A673 (cell line): Measurements from ENCODE around the gene GMDS. TPM values are rescaled to one million over a fixed set of nuclear protein-coding genes. Genes with fewer than 3 reads are reported as not detected.

Experiments
- BruUV-seq: library from RNA; stranded (reverse); fragments of 400-500 nt; replicated peaks from 2 replicates; lab custom pipeline; 2021; lab: Mats Ljungman, UMichigan
- CTCF ChIA-PET: fragments of 300-600 bp; sonication (Branson Sonifier 250); formaldehyde crosslinking; loops from one replicate; lab custom pipeline; 2022; ENCODE audit warnings: antibody characterized with exemption; lab: Charles Lee
- POLR2A ChIA-PET: fragments of 300-600 bp; sonication (Branson Sonifier 250); formaldehyde crosslinking; loops from one replicate; lab custom pipeline; 2022; ENCODE audit warnings: antibody characterized with exemption; ENCODE audit not compliant: low non-redundant PET; lab: Charles Lee
- DNase-seq: peaks from one replicate; pipeline ENCODE4 v3.0.0-alpha.2; 2015; ENCODE audit warnings: low spot score
- H3K27ac ChIP-seq: fragments of 200-600 bp; sonication (generic); 2 replicates; pipeline ENCODE4 v1.5.1; 2016; ENCODE audit warnings: mixed run types, low read depth, mild to moderate bottlenecking, mixed read lengths, antibody characterized with exemption, low read length; ENCODE audit not compliant: poor library complexity, severe bottlenecking
- H3K27me3 ChIP-seq: fragments of 200-600 bp; sonication (generic); replicated peaks from 2 replicates; pipeline ENCODE4 v1.6.1; 2017; ENCODE audit warnings: mixed run types, low read depth, mild to moderate bottlenecking, mixed read lengths, antibody characterized with exemption, low read length; ENCODE audit not compliant: insufficient read depth, poor library complexity
- H3K36me3 ChIP-seq: fragments of 200-600 bp; sonication (generic); 2 replicates; pipeline ENCODE4 v1.6.1; 2016; ENCODE audit warnings: mixed run types, mild to moderate bottlenecking, mixed read lengths, antibody characterized with exemption, low read length; ENCODE audit not compliant: insufficient read depth, poor library complexity, severe bottlenecking
- H3K4me1 ChIP-seq: fragments of 200-600 bp; sonication (generic); 2 replicates; pipeline ENCODE4 v1.6.1; 2017; ENCODE audit warnings: mixed run types, mild to moderate bottlenecking, mixed read lengths, antibody characterized with exemption, low read length; ENCODE audit not compliant: insufficient read depth, poor library complexity, severe bottlenecking
- H3K4me3 ChIP-seq: fragments of 200-600 bp; sonication (generic); 2 replicates; pipeline ENCODE4 v1.5.1; 2016; ENCODE audit warnings: low read depth, mixed run types, mild to moderate bottlenecking, mixed read lengths, low read length; ENCODE audit not compliant: poor library complexity, severe bottlenecking
- H3K9me3 ChIP-seq: fragments of 200-600 bp; sonication (generic); 2 replicates; pipeline ENCODE4 v1.6.1; 2016; ENCODE audit warnings: mixed run types, low read depth, mild to moderate bottlenecking, mixed read lengths, antibody characterized with exemption, low read length; ENCODE audit not compliant: poor library complexity, severe bottlenecking
- CTCF ChIP-seq: fragments of 300-800, 200-600 bp; sonication (generic); conservative IDR thresholded peaks from 2 replicates; pipeline ENCODE4 v1.5.1; 2017; ENCODE audit warnings: low read depth, mild to moderate bottlenecking, antibody characterized with exemption, low read length, moderate library complexity, mixed read lengths
- EZH2 ChIP-seq: fragments of 200-600 bp; sonication (generic); IDR thresholded peaks from 2 replicates; pipeline ENCODE4 v1.6.1; 2017; ENCODE audit warnings: borderline replicate concordance, low read depth, mild to moderate bottlenecking, mixed read lengths, antibody characterized with exemption, low read length; ENCODE audit not compliant: poor library complexity, severe bottlenecking
- intact Hi-C: fragments of 100-400 bp; cut with micrococcal nuclease; formaldehyde crosslinking; loops from one replicate; pipeline ENCODE4 v1.10.0; 2022; ENCODE audit not compliant: unreplicated experiment
- total RNA-seq: library from RNA; stranded (reverse); gene quantifications from 2 replicates; pipeline ENCODE4 v1.2.3, GENCODE V29; 2021

Gene GMDS
- total RNA-seq, 1 experiment from 2014 or later = 15.2 TPM

GRCh38 chr6:1587546-1587945, 657.9 kb downstream of the GMDS start:
- TF ChIP-seq EZH2 = no peak
- no peak for TF ChIP-seq CTCF
- CTCF ChIA-PET = no interaction called here
- BruUV-seq = no TSS peak

GRCh38 chr6:1586861-1587450, 658.4 kb downstream of the GMDS start:
- POLR2A ChIA-PET = no interaction called here
- intact Hi-C loops = no loop called here
- CTCF ChIA-PET = no interaction called here
- Histone ChIP-seq H3K4me1 (no peaks in the 10 kb centered on the region), H3K36me3 (no peaks in the 10 kb centered on the region), H3K27ac (no peak overlapping the region), H3K9me3 (no peaks in the 10 kb centered on the region), H3K27me3 (peaks cover 44% of the 10 kb centered on the region), H3K4me3 (no peak overlapping the region)
- TF ChIP-seq EZH2 (no peak), CTCF (no peak)
- DNase-seq = no peak
- BruUV-seq = no TSS peak

More at GRCh38 chr6:1587546-1587945, 657.9 kb downstream of the GMDS start:
- no peak overlapping the region for H3K4me3 ChIP-seq
- H3K27ac ChIP-seq = no peak overlapping the region
- H3K4me1 ChIP-seq = no peaks in the 10 kb centered on the region
- H3K27me3 ChIP-seq = peaks cover 48% of the 10 kb centered on the region
- POLR2A ChIA-PET = no interaction called here
- intact Hi-C loops = no loop called here
- DNase-seq = no peak
- no peaks in the 10 kb centered on the region for H3K9me3 ChIP-seq
- H3K36me3 ChIP-seq = no peaks in the 10 kb centered on the region

GRCh38 chr6:1586256-1586655, 659.1 kb downstream of the GMDS start:
- DNase-seq = no peak
- intact Hi-C loops = no loop called here
- Histone ChIP-seq H3K9me3 (no peaks in the 10 kb centered on the region), H3K4me3 (no peak overlapping the region), H3K36me3 (no peaks in the 10 kb centered on the region), H3K27me3 (peaks cover 37% of the 10 kb centered on the region), H3K27ac (no peak overlapping the region), H3K4me1 (no peaks in the 10 kb centered on the region)
- POLR2A ChIA-PET = no interaction called here
- TF ChIP-seq EZH2 = no peak
- no peak for TF ChIP-seq CTCF
- CTCF ChIA-PET = no interaction called here
- no TSS peak for BruUV-seq
